HUES6 (cell line): ENCODE measurements around the gene GDE1.

Experiments
- H3K27ac ChIP-seq: 2 replicates; pipeline ENCODE4 v1.7.0; 2013; ENCODE audit warnings: low read depth, mild to moderate bottlenecking, low read length, inconsistent platforms
- H3K27me3 ChIP-seq: 2 replicates; pipeline ENCODE4 v1.6.1; 2013; ENCODE audit warnings: low read length; ENCODE audit not compliant: control insufficient read depth, insufficient read depth
- H3K36me3 ChIP-seq: 2 replicates; pipeline ENCODE4 v1.6.1; 2013; ENCODE audit warnings: low read length; ENCODE audit not compliant: control insufficient read depth, insufficient read depth
- H3K4me1 ChIP-seq: 2 replicates; pipeline ENCODE4 v1.6.1; 2013; ENCODE audit warnings: low read length; ENCODE audit not compliant: control insufficient read depth, insufficient read depth
- H3K4me3 ChIP-seq: 2 replicates; pipeline ENCODE4 v1.5.1; 2013; ENCODE audit warnings: low read depth, low read length
- H3K9ac ChIP-seq: one replicate; pipeline ENCODE4 v1.6.1; 2013; ENCODE audit warnings: mild to moderate bottlenecking, low read length
- H3K9me3 ChIP-seq: 2 replicates; pipeline ENCODE4 v1.6.1; 2013; ENCODE audit warnings: low read depth, low read length; ENCODE audit not compliant: control insufficient read depth, insufficient read depth

Gene GDE1

GRCh38 chr16:19463468-19464315 lies 58.2 kb downstream of the GDE1 start:
- Histone ChIP-seq H3K36me3 (no peaks in the 10 kb centered on the region), H3K27ac (no peak overlapping the region)

GRCh38 chr16:19460397-19460796 lies 61.5 kb downstream of the GDE1 start:
- Histone ChIP-seq H3K36me3 (no peaks in the 10 kb centered on the region), H3K27ac (no peak overlapping the region), H3K4me1 (no peaks in the 10 kb centered on the region), H3K9me3 (no peaks in the 10 kb centered on the region), H3K27me3 (no peaks in the 10 kb centered on the region), H3K4me3 (no peak overlapping the region), H3K9ac (no peak overlapping the region)

More at GRCh38 chr16:19463468-19464315, 58.2 kb downstream of the GDE1 start:
- H3K9me3 ChIP-seq: peaks cover 7% of the 10 kb centered on the region; the same call in 1 of the 2 replicates
- H3K4me3 ChIP-seq: no peak overlapping the region
- H3K4me1 ChIP-seq: no peaks in the 10 kb centered on the region
- H3K27me3 ChIP-seq: no peaks in the 10 kb centered on the region
- H3K9ac ChIP-seq: no peak overlapping the region

GRCh38 chr16:19458722-19459379 lies 63.0 kb downstream of the GDE1 start:
- H3K4me1 ChIP-seq: no peaks in the 10 kb centered on the region
- no peaks in the 10 kb centered on the region for H3K9me3 ChIP-seq
- H3K27ac ChIP-seq: no peak overlapping the region
- H3K27me3 ChIP-seq: no peaks in the 10 kb centered on the region
- H3K36me3 ChIP-seq: no peaks in the 10 kb centered on the region
- no peak overlapping the region for H3K4me3 ChIP-seq
- H3K9ac ChIP-seq: no peak overlapping the region
